ENCODE results near the gene IGSF3.

- TF ChIP-seq ZNF592 (IDR thresholded peaks at IDR 0.05) (no peak), RFX5 (IDR thresholded peaks at IDR 0.05; ENCODE audit: low read depth, low read length) (no peak), RCOR1 (conservative IDR thresholded peaks at IDR 0.05; ENCODE audit: low read depth, low read length) (no peak), JUND (IDR thresholded peaks at IDR 0.05; ENCODE audit: low read depth, low read length) (no peak)
These were observed 15.2 kb upstream of the IGSF3 start for GRCh38 chr1:116682641-116683221.
